ENCODE measurements around the gene LYL1.

- TF ChIP-seq, protein P1, sequence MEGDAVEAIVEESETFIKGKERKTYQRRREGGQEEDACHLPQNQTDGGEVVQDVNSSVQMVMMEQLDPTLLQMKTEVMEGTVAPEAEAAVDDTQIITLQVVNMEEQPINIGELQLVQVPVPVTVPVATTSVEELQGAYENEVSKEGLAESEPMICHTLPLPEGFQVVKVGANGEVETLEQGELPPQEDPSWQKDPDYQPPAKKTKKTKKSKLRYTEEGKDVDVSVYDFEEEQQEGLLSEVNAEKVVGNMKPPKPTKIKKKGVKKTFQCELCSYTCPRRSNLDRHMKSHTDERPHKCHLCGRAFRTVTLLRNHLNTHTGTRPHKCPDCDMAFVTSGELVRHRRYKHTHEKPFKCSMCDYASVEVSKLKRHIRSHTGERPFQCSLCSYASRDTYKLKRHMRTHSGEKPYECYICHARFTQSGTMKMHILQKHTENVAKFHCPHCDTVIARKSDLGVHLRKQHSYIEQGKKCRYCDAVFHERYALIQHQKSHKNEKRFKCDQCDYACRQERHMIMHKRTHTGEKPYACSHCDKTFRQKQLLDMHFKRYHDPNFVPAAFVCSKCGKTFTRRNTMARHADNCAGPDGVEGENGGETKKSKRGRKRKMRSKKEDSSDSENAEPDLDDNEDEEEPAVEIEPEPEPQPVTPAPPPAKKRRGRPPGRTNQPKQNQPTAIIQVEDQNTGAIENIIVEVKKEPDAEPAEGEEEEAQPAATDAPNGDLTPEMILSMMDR (IDR thresholded peaks at IDR 0.05) = no peak
- no peak for TF ChIP-seq POLR2AphosphoS5 (IDR thresholded peaks at IDR 0.05)
These were observed 19.0 kb downstream of the LYL1 start for GRCh38 chr19:13083627-13084026.
